ENCODE results near the gene TPRG1. TPM values are rescaled to one million over a fixed set of nuclear protein-coding genes. Genes with fewer than 3 reads are reported as not detected.

Gene TPRG1
- total and polyA plus RNA-seq, 5 donors: 2.1 to 5.2 (median 5.0) TPM

GRCh38 chr3:189195302-189195701 lies 23.5 kb downstream of the TPRG1 start:
- Histone ChIP-seq H3K9me3 (ENCODE audit: control insufficient read depth, low read length) (no peaks in the 10 kb centered on the region), H3K4me3 (ENCODE audit: low read length) (no peak overlapping the region), H3K27ac (ENCODE audit: low read length) (no peak overlapping the region), H3K27me3 (ENCODE audit: control insufficient read depth, insufficient read depth) (no peaks in the 10 kb centered on the region), H3K4me1 (ENCODE audit: control insufficient read depth, insufficient read depth, low read length) (no peaks in the 10 kb centered on the region)
- ATAC-seq: peak in 1 of 2 donors; percentile 33
- no peak for DNase-seq
- intact Hi-C loops (cut with DNase I): no loop called here
- 86% methylated on average over 5 of the region's 5 CpGs for WGBS

- ATAC-seq (no peak), DNase-seq (no peak)
- 74% methylated on average over 6 of the region's 6 CpGs for WGBS
- Histone ChIP-seq H3K27me3 (ENCODE audit: control insufficient read depth, insufficient read depth) (no peaks in the 10 kb centered on the region), H3K4me3 (ENCODE audit: low read length) (no peak overlapping the region), H3K4me1 (ENCODE audit: control insufficient read depth, insufficient read depth, low read length) (no peaks in the 10 kb centered on the region), H3K27ac (ENCODE audit: low read length) (no peak overlapping the region), H3K9me3 (ENCODE audit: control insufficient read depth, low read length) (no peaks in the 10 kb centered on the region)
- intact Hi-C loops (cut with DNase I): no loop called here
Measured at GRCh38 chr3:189202106-189202505, 30.3 kb downstream of the TPRG1 start.

- Histone ChIP-seq H3K27me3 (ENCODE audit: control insufficient read depth, insufficient read depth) (no peaks in the 10 kb centered on the region), H3K4me1 (ENCODE audit: control insufficient read depth, insufficient read depth, low read length) (no peaks in the 10 kb centered on the region), H3K4me3 (ENCODE audit: low read length) (no peak overlapping the region), H3K27ac (ENCODE audit: low read length) (no peak overlapping the region), H3K9me3 (ENCODE audit: control insufficient read depth, low read length) (no peaks in the 10 kb centered on the region)
- peak in 1 of 2 donors; percentile 29 for ATAC-seq
- WGBS: 67% methylated on average over 6 of the region's 6 CpGs
- intact Hi-C loops (cut with DNase I): no loop called here
- peak in 2 of 3 donors; percentile 25 to 47 for DNase-seq
Measured at GRCh38 chr3:189202583-189202982, 30.8 kb downstream of the TPRG1 start.

- Histone ChIP-seq H3K9me3 (ENCODE audit: control insufficient read depth, low read length) (no peaks in the 10 kb centered on the region), H3K4me3 (ENCODE audit: low read length) (no peak overlapping the region), H3K27me3 (ENCODE audit: control insufficient read depth, insufficient read depth) (no peaks in the 10 kb centered on the region), H3K4me1 (ENCODE audit: control insufficient read depth, insufficient read depth, low read length) (no peaks in the 10 kb centered on the region), H3K27ac (ENCODE audit: low read length) (no peak overlapping the region)
- ATAC-seq: no peak
- no peak for DNase-seq
- 55% methylated on average over 7 of the region's 7 CpGs for WGBS
- intact Hi-C loops (cut with DNase I): no loop called here
Measured at GRCh38 chr3:189204167-189204866, 32.5 kb downstream of the TPRG1 start.

- Histone ChIP-seq H3K27me3 (ENCODE audit: control insufficient read depth, insufficient read depth) (no peaks in the 10 kb centered on the region), H3K27ac (ENCODE audit: low read length) (no peak overlapping the region), H3K9me3 (ENCODE audit: control insufficient read depth, low read length) (no peaks in the 10 kb centered on the region), H3K4me3 (ENCODE audit: low read length) (no peak overlapping the region), H3K4me1 (ENCODE audit: control insufficient read depth, insufficient read depth, low read length) (no peaks in the 10 kb centered on the region)
- 84% methylated on average over 2 of the region's 2 CpGs for WGBS
- intact Hi-C loops (cut with DNase I): no loop called here
- ATAC-seq: no peak
- no peak for DNase-seq
Measured at GRCh38 chr3:189204937-189205336, 33.2 kb downstream of the TPRG1 start.

- no peak for ATAC-seq
- Histone ChIP-seq H3K9me3 (ENCODE audit: control insufficient read depth, low read length) (no peaks in the 10 kb centered on the region), H3K27ac (ENCODE audit: low read length) (no peak overlapping the region), H3K27me3 (ENCODE audit: control insufficient read depth, insufficient read depth) (no peaks in the 10 kb centered on the region), H3K4me3 (ENCODE audit: low read length) (no peak overlapping the region), H3K4me1 (ENCODE audit: control insufficient read depth, insufficient read depth, low read length) (no peaks in the 10 kb centered on the region)
- no peak for DNase-seq
- WGBS: 78% methylated on average over 4 of the region's 4 CpGs
- intact Hi-C loops (cut with DNase I): no loop called here
Measured at GRCh38 chr3:189210251-189210770, 38.5 kb downstream of the TPRG1 start.

GRCh38 chr3:189212681-189213080 lies 40.9 kb downstream of the TPRG1 start:
- Histone ChIP-seq H3K9me3 (ENCODE audit: control insufficient read depth, low read length) (no peaks in the 10 kb centered on the region), H3K4me1 (ENCODE audit: control insufficient read depth, insufficient read depth, low read length) (no peaks in the 10 kb centered on the region), H3K27me3 (ENCODE audit: control insufficient read depth, insufficient read depth) (no peaks in the 10 kb centered on the region), H3K27ac (ENCODE audit: low read length) (no peak overlapping the region), H3K4me3 (ENCODE audit: low read length) (no peak overlapping the region)
- ATAC-seq: no peak
- DNase-seq: no peak
- WGBS: 84% methylated on average over 2 of the region's 2 CpGs
- intact Hi-C loops (cut with DNase I): no loop called here

GRCh38 chr3:189214651-189215050 lies 42.9 kb downstream of the TPRG1 start:
- no peak overlapping the region for H3K27ac ChIP-seq (ENCODE audit: low read length)
- no peaks in the 10 kb centered on the region for H3K27me3 ChIP-seq (ENCODE audit: control insufficient read depth, insufficient read depth)
- H3K4me1 ChIP-seq (ENCODE audit: control insufficient read depth, insufficient read depth, low read length): no peaks in the 10 kb centered on the region
- intact Hi-C loops (cut with DNase I): no loop called here
- WGBS: 95% methylated on average over 1 of the region's 1 CpG
- no peak for ATAC-seq
- H3K9me3 ChIP-seq (ENCODE audit: control insufficient read depth, low read length): no peaks in the 10 kb centered on the region
- H3K4me3 ChIP-seq (ENCODE audit: low read length): no peak overlapping the region
- DNase-seq: no peak

- 88% methylated on average over 3 of the region's 3 CpGs for WGBS
- H3K4me1 ChIP-seq (ENCODE audit: control insufficient read depth, insufficient read depth, low read length): no peaks in the 10 kb centered on the region
- H3K27ac ChIP-seq (ENCODE audit: low read length): no peak overlapping the region
- DNase-seq (no peak), ATAC-seq (no peak)
- no peak overlapping the region for H3K4me3 ChIP-seq (ENCODE audit: low read length)
- H3K27me3 ChIP-seq (ENCODE audit: control insufficient read depth, insufficient read depth): no peaks in the 10 kb centered on the region
- no peaks in the 10 kb centered on the region for H3K9me3 ChIP-seq (ENCODE audit: control insufficient read depth, low read length)
- intact Hi-C loops (cut with DNase I): no loop called here
Measured at GRCh38 chr3:189222927-189223636, 51.3 kb downstream of the TPRG1 start.

- DNase-seq: no peak
- Histone ChIP-seq H3K4me1 (ENCODE audit: control insufficient read depth, insufficient read depth, low read length) (no peaks in the 10 kb centered on the region), H3K27ac (ENCODE audit: low read length) (no peak overlapping the region), H3K27me3 (ENCODE audit: control insufficient read depth, insufficient read depth) (no peaks in the 10 kb centered on the region), H3K9me3 (ENCODE audit: control insufficient read depth, low read length) (no peaks in the 10 kb centered on the region), H3K4me3 (ENCODE audit: low read length) (no peak overlapping the region)
- intact Hi-C loops (cut with DNase I): no loop called here
- ATAC-seq: no peak
- WGBS: 61% methylated on average over 3 of the region's 3 CpGs
Measured at GRCh38 chr3:189225431-189225830, 53.7 kb downstream of the TPRG1 start.

GRCh38 chr3:189227249-189227648 lies 55.5 kb downstream of the TPRG1 start:
- no peak for DNase-seq

More at GRCh38 chr3:189227249-189227648, 55.5 kb downstream of the TPRG1 start:
- intact Hi-C loops (cut with DNase I): no loop called here
- no peak for ATAC-seq
- Histone ChIP-seq H3K4me3 (ENCODE audit: low read length) (no peak overlapping the region), H3K4me1 (ENCODE audit: control insufficient read depth, insufficient read depth, low read length) (no peaks in the 10 kb centered on the region), H3K27ac (ENCODE audit: low read length) (no peak overlapping the region), H3K27me3 (ENCODE audit: control insufficient read depth, insufficient read depth) (no peaks in the 10 kb centered on the region), H3K9me3 (ENCODE audit: control insufficient read depth, low read length) (no peaks in the 10 kb centered on the region)
- 82% methylated on average over 3 of the region's 3 CpGs for WGBS
